ENCODE results near the gene PSMB5. TPM values are rescaled to one million over a fixed set of nuclear protein-coding genes. Genes with fewer than 3 reads are reported as not detected.

The PSMB5 gene
- total and polyA plus RNA-seq, 2 of the 13 experiments (the other 11 are each of a cell fraction or from before 2014, with no cell fraction given): 705 to 871 TPM

DNA sequence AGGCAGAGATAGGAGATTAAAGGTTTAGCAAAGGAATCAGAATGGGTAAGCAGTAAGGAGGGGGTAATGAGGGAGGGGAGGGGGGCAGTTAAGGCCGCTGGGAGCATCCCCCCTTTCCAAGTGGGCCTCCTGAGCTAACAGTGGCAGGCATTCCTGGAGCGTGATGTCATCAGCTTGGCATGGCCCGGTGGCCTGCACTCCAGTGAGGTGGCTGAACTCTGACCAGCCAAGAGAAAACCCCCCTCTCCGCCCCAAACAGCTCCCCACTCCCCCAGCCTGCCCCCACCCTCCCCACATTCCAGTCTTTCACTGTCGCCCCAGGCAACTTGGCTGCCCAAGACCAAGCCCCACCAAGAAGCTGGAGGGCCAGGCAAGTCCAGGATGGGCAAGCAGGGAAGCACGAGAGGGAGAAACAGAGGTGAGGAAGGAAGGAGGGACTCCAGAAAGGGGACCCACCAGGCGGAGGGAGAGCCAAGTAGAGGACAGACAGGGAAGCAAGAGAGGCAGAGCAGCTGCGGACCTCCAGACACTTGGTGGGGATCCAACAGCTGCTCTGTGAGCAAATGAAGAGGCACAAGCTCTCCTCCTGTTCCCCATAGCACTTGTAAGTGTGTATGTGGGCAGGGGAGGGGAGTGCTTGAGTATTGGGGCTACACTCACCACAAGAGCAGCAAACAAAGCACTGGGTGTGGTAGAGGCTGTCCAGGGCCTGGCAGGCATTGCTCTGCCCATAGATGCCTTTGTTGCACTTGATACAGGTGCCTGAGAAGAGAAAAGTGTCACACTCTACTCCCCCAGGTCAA, 56.8 kb downstream of the PSMB5 start (continued):
- TF ChIP-seq ATF7 (IDR thresholded peaks at IDR 0.05) (peak; percentile 97), ATF7 (CRISPR knock-in tag; IDR thresholded peaks at IDR 0.05) (peak; percentile 100), ZNF549 (CRISPR knock-in tag; IDR thresholded peaks at IDR 0.05) (no peak), ZNF20 (CRISPR knock-in tag; IDR thresholded peaks at IDR 0.05) (no peak), SALL2 (CRISPR knock-in tag; IDR thresholded peaks at IDR 0.05) (no peak), RBAK (CRISPR knock-in tag; IDR thresholded peaks at IDR 0.05) (no peak; the same call in 1 of the 2 replicates), ZNF354B (CRISPR knock-in tag; IDR thresholded peaks at IDR 0.05) (no peak), ZNF430 (CRISPR knock-in tag; IDR thresholded peaks at IDR 0.05) (no peak), NR2F1 (CRISPR knock-in tag; IDR thresholded peaks at IDR 0.05) (peak; percentile 66 to 89), NFIB (CRISPR knock-in tag; IDR thresholded peaks at IDR 0.05; ENCODE audit: borderline replicate concordance) (no peak), IRX3 (CRISPR knock-in tag; IDR thresholded peaks at IDR 0.05; ENCODE audit: borderline replicate concordance, low read depth) (no peak), FOXM1 (CRISPR knock-in tag; IDR thresholded peaks at IDR 0.05) (no peak), ZBTB1 (CRISPR knock-in tag; IDR thresholded peaks at IDR 0.05; ENCODE audit: borderline replicate concordance) (no peak), YEATS4 (CRISPR knock-in tag; IDR thresholded peaks at IDR 0.05; ENCODE audit: borderline replicate concordance) (no peak), HMGXB4 (CRISPR knock-in tag; IDR thresholded peaks at IDR 0.05; ENCODE audit: borderline replicate concordance in 1 of 2, low read depth in 1 of 2) (peak; percentile 46 to 73; a peak in 2 of 4 replicates), AFF4 (CRISPR knock-in tag; IDR thresholded peaks at IDR 0.05) (no peak), ZNF510 (CRISPR knock-in tag; IDR thresholded peaks at IDR 0.05; ENCODE audit: low read depth) (no peak), ZSCAN25 (CRISPR knock-in tag; IDR thresholded peaks at IDR 0.05) (peak; percentile 91), ATF7-NPFF (CRISPR knock-in tag; IDR thresholded peaks at IDR 0.05; ENCODE audit: low read depth) (no peak), KDM4B (CRISPR knock-in tag; IDR thresholded peaks at IDR 0.05) (peak; percentile 100), ZNF234 (CRISPR knock-in tag; conservative IDR thresholded peaks at IDR 0.05) (no peak), MATR3 (CRISPR knock-in tag; IDR thresholded peaks at IDR 0.05) (no peak)
- TF ChIP-seq, protein P1, sequence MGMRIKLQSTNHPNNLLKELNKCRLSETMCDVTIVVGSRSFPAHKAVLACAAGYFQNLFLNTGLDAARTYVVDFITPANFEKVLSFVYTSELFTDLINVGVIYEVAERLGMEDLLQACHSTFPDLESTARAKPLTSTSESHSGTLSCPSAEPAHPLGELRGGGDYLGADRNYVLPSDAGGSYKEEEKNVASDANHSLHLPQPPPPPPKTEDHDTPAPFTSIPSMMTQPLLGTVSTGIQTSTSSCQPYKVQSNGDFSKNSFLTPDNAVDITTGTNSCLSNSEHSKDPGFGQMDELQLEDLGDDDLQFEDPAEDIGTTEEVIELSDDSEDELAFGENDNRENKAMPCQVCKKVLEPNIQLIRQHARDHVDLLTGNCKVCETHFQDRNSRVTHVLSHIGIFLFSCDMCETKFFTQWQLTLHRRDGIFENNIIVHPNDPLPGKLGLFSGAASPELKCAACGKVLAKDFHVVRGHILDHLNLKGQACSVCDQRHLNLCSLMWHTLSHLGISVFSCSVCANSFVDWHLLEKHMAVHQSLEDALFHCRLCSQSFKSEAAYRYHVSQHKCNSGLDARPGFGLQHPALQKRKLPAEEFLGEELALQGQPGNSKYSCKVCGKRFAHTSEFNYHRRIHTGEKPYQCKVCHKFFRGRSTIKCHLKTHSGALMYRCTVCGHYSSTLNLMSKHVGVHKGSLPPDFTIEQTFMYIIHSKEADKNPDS (CRISPR knock-in tag; IDR thresholded peaks at IDR 0.05): no peak
